ENCODE results near the gene C16orf46. TPM values are rescaled to one million over a fixed set of nuclear protein-coding genes. Genes with fewer than 3 reads are reported as not detected.

Gene C16orf46
- total and polyA plus RNA-seq, 2 donors (not counting 3 experiments of a cell fraction or from before 2014, with no cell fraction given) = 0.26 TPM; not detected in 1

DNA sequence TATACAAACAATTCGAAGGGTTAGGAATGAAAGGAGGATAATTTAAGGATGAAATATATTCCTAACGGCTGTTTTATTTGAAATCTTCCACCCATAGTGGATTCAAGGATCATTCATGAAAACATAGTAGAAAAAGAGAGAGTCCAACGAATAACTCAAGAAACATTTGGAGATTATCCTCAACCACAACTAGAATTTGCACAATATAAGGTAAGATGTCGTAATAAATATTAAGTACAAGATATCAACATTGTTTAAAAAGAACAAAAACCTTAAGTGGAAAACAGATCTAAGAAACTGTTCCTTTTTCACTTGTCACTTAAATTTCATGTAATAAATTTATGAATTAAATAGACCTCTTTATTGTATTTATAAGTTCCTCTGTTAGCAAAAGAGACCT is 50.6 kb downstream of the C16orf46 start:
- ChIA-PET POLR2A (no interaction called here), CTCF (interaction anchor here (0.6 kb wide), 1 partner anchor 9 kb away, joined by 3 read pairs; the partner anchor contains the start of gene ATMIN)
- H2AFZ ChIP-seq (ENCODE audit: low read depth, low read length) = no peak overlapping the region
- H3K9me3 ChIP-seq (replicated peaks; ENCODE audit: control insufficient read depth, insufficient read depth, low read length) = no peaks in the 10 kb centered on the region
- no peak overlapping the region for H3K27ac ChIP-seq (ENCODE audit: insufficient read depth, low read depth, low read length)
- no peaks in the 10 kb centered on the region for H3K4me1 ChIP-seq (ENCODE audit: control insufficient read depth, extremely low read depth, insufficient read depth, low read length)
- peaks cover 0 to 18% of the 10 kb centered on the region in 2 experiments for H3K36me3 ChIP-seq (ENCODE audit: control insufficient read depth in 2 of 2, extremely low read depth in 1 of 2, insufficient read depth in 2 of 2, low read length in 2 of 2)
- no peak overlapping the region for H3K9ac ChIP-seq (replicated peaks; ENCODE audit: extremely low read depth, insufficient read depth, low read length)
- no peaks in the 10 kb centered on the region for H3K79me2 ChIP-seq (ENCODE audit: control insufficient read depth, insufficient read depth, low read length)
- DNase-seq (ENCODE audit: low read depth, low spot score) (no peak), FAIRE-seq (no peak)
- dilution Hi-C loops (cut with MboI; ENCODE audit: extremely low pct_ligation_motif_present, low sequenced_read_pairs) = no loop called here
- no peaks in the 10 kb centered on the region for H4K20me1 ChIP-seq (replicated peaks; ENCODE audit: control insufficient read depth, extremely low read depth, insufficient read depth, low read length)
- H3K9me1 ChIP-seq (replicated peaks; ENCODE audit: control insufficient read depth, extremely low read depth, insufficient read depth, low read length) = no peaks in the 10 kb centered on the region
- intact Hi-C loops (cut with micrococcal nuclease) = no loop called here
- TF ChIP-seq JUN (IDR thresholded peaks at IDR 0.05; ENCODE audit: borderline replicate concordance, insufficient read depth, insufficient read length, low read depth) (no peak), GATA2 (IDR thresholded peaks at IDR 0.05; ENCODE audit: insufficient read depth, insufficient read length, low read depth, low read length) (no peak), POLR2A (IDR thresholded peaks at IDR 0.05; ENCODE audit: low read depth, low read length) (no peak), EZH2 (IDR thresholded peaks at IDR 0.05; ENCODE audit: borderline replicate concordance, low read depth, low read length, severe bottlenecking) (no peak), MYC (IDR thresholded peaks at IDR 0.05; ENCODE audit: low read depth, low read length) (no peak), FOS (IDR thresholded peaks at IDR 0.05; ENCODE audit: borderline replicate concordance, insufficient read depth, low read length) (no peak), POLR2AphosphoS5 (IDR thresholded peaks at IDR 0.05; ENCODE audit: insufficient read depth, low read depth, low read length) (no peak)
- TF ChIP-seq, protein P1, sequence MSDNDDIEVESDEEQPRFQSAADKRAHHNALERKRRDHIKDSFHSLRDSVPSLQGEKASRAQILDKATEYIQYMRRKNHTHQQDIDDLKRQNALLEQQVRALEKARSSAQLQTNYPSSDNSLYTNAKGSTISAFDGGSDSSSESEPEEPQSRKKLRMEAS (IDR thresholded peaks at IDR 0.05; ENCODE audit: insufficient read depth, insufficient read length) = no peak
- TF ChIP-seq, protein P2, sequence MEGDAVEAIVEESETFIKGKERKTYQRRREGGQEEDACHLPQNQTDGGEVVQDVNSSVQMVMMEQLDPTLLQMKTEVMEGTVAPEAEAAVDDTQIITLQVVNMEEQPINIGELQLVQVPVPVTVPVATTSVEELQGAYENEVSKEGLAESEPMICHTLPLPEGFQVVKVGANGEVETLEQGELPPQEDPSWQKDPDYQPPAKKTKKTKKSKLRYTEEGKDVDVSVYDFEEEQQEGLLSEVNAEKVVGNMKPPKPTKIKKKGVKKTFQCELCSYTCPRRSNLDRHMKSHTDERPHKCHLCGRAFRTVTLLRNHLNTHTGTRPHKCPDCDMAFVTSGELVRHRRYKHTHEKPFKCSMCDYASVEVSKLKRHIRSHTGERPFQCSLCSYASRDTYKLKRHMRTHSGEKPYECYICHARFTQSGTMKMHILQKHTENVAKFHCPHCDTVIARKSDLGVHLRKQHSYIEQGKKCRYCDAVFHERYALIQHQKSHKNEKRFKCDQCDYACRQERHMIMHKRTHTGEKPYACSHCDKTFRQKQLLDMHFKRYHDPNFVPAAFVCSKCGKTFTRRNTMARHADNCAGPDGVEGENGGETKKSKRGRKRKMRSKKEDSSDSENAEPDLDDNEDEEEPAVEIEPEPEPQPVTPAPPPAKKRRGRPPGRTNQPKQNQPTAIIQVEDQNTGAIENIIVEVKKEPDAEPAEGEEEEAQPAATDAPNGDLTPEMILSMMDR (IDR thresholded peaks at IDR 0.05; ENCODE audit: extremely low read depth in 1 of 2, insufficient read depth in 1 of 2, low read depth in 1 of 2, low read length in 2 of 2) = no peak
- H3K27me3 ChIP-seq (ENCODE audit: control insufficient read depth in 2 of 2, insufficient read depth in 2 of 2, low read length in 2 of 2) = no peaks in the 10 kb centered on the region
- H3K4me2 ChIP-seq (ENCODE audit: insufficient read depth, low read length) = no peak overlapping the region
- no TSS peak for BruUV-seq (replicated peaks)
- no peak overlapping the region for H3K4me3 ChIP-seq (replicated peaks in 1 of 3; ENCODE audit: insufficient read depth in 1 of 3, low read depth in 1 of 3, low read length in 3 of 3)

All from endothelial cell of umbilical vein (primary cell).